Pancreas (tissue), 10 donors: ENCODE data around the gene L2HGDH. TPM values are rescaled to one million over a fixed set of nuclear protein-coding genes. Genes with fewer than 3 reads are reported as not detected.

Experiments used
- ATAC-seq, 4 donors: fragments of 200-7000 bp; cut with Tn5 transposase; one replicate each; pipeline versions ENCODE4 v1.8.0 to v1.9.1; 2020; ENCODE audit warnings: mild to moderate bottlenecking in 4 of 4, moderate library complexity in 4 of 4
- DNase-seq, 6 donors: peaks; one replicate each; pipeline ENCODE4 v3.0.0-alpha.2; 2020
- FAIRE-seq: peaks from 2 replicates; lab custom pipeline; 2012; peaks lifted over from hg19 to GRCh38; lab: Jason Lieb, UNC
- H3K27ac ChIP-seq, 4 donors: fragments of 200-600 bp; sonication (generic); 1 replicate in 3 of 4; 2 replicates in 1 of 4; pipeline versions ENCODE4 v1.5.0 to v1.8.0; 2020
- H3K27me3 ChIP-seq, 4 donors: fragments of 200-600 bp; one replicate each; pipeline ENCODE4 v1.8.0; 2021
- H3K36me3 ChIP-seq, 3 donors: fragments of 200-600 bp; sonication (generic) in 1 of 3; one replicate each; pipeline versions ENCODE4 v1.5.0 to v1.8.0; 2020 to 2021
- H3K4me1 ChIP-seq, 3 donors: fragments of 200-600 bp; one replicate each; pipeline ENCODE4 v1.8.0; 2021
- H3K4me3 ChIP-seq, 4 donors: fragments of 200-600 bp; sonication (generic) in 2 of 4; one replicate each; pipeline versions ENCODE4 v1.5.0 to v1.8.0; 2020 to 2021
- H3K9me3 ChIP-seq, 4 donors: fragments of 200-600 bp; one replicate each; pipeline ENCODE4 v1.8.0; 2021
- CTCF ChIP-seq, 4 donors: fragments of 200-600 bp; sonication (generic) in 3 of 4; IDR thresholded peaks; one replicate each; pipeline versions ENCODE4 v1.5.0 to v1.8.0; 2021; ENCODE audit warnings: antibody characterized with exemption in 4 of 4
- WGBS, 2 donors: extraction: QIAGEN DNeasy Blood & Tissue Kit; methylation state at CpG; one replicate each; pipeline ENCODE4 v1.1.7; 2013; 5-methylcytosine and 5-hydroxymethylcytosine counted together
- intact Hi-C, 3 donors: fragments of 100-400 bp; cut with DNase I; formaldehyde crosslinking; loops; one replicate each; pipeline versions ENCODE4 v1.11.1 to v1.14.2; 2022
- polyA plus RNA-seq, 2 donors: library from polyadenylated mRNA; stranded (reverse); fragments of 200-250 nt; gene quantifications; one replicate each; pipeline ENCODE4 v1.2.3, GENCODE V29; 2013
- total RNA-seq, 6 donors: library from RNA; stranded (reverse); fragmentation: NEBNext Ultra II Directional in 4 of 6; extraction: Animal tissue kit (Norgen Biotek cat#: 25700) in 4 of 6; gene quantifications; one replicate each; pipeline versions ENCODE4 v1.2.1 to v1.2.4, GENCODE V29; 2021 to 2023
- donor health status: healthy with polysubstance abuse.
- donor health status: DM: no; HTN: no; CAD: no; lungs with moderate emphysema.
- donor health status: DM: no; HTN: no; CAD: no.
- donor health status: control.
- donor health status: control.
- donor health status: Bipolar disorder and iron deficiency.
- donor health status: DM: yes; HTN: yes; CAD: no.
- donor health status: DM: no; HTN: no; CAD: no.
- donor health status: DM: no; HTN: no; CAD: no.
- donor health status: DM: yes; HTN: yes; CAD: no.

Gene L2HGDH
- total and polyA plus RNA-seq, 8 donors = 0.99 to 5.1 (median 3.4) TPM

- no peak for ATAC-seq
- no peak for TF ChIP-seq CTCF (IDR thresholded peaks at IDR 0.05)
- Histone ChIP-seq H3K36me3 (no peaks in the 10 kb centered on the region), H3K4me3 (no peak overlapping the region), H3K27me3 (no peaks in the 10 kb centered on the region), H3K9me3 (no peaks in the 10 kb centered on the region), H3K27ac (no peak overlapping the region), H3K4me1 (peaks cover 7 to 12% (median 11%) of the 10 kb centered on the region in 3 donors)
- no peak for DNase-seq
- no peak for FAIRE-seq
- WGBS, 2 donors = 95 to 99% methylated on average over 4 of the region's 4 CpGs
- intact Hi-C loops = no loop called here
Observed at GRCh38 chr14:50233951-50234250, 78.1 kb downstream of the L2HGDH start.

GRCh38 chr14:50233166-50233950, 78.7 kb downstream of the L2HGDH start:
- no peaks in the 10 kb centered on the region for H3K36me3 ChIP-seq
- no peaks in the 10 kb centered on the region for H3K27me3 ChIP-seq
- DNase-seq (no peak), FAIRE-seq (no peak), ATAC-seq (no peak)
- no peak for TF ChIP-seq CTCF (IDR thresholded peaks at IDR 0.05)
- 71 to 73% methylated on average over 14 of the region's 14 CpGs for WGBS, 2 donors
- H3K4me1 ChIP-seq = peaks cover 9 to 17% (median 12%) of the 10 kb centered on the region in 3 donors
- no peaks in the 10 kb centered on the region for H3K9me3 ChIP-seq
- no peak overlapping the region for H3K27ac ChIP-seq
- H3K4me3 ChIP-seq = no peak overlapping the region
- intact Hi-C loops = no loop called here

- no peak for FAIRE-seq
- H3K4me3 ChIP-seq = peak overlapping the region; percentile 79 to 82 (median 82)
- no peaks in the 10 kb centered on the region for H3K36me3 ChIP-seq
- ATAC-seq = peak in 1 of 4 donors; percentile 0
- no peak for TF ChIP-seq CTCF (IDR thresholded peaks at IDR 0.05)
- no peaks in the 10 kb centered on the region for H3K9me3 ChIP-seq
- WGBS, 2 donors = 38 to 40% methylated on average over 13 of the region's 13 CpGs
- intact Hi-C loops = no loop called here
- no peaks in the 10 kb centered on the region for H3K27me3 ChIP-seq
- peaks cover 9 to 19% (median 12%) of the 10 kb centered on the region in 3 donors for H3K4me1 ChIP-seq
- no peak for DNase-seq
- peak overlapping the region; percentile 95 to 98 (median 96) for H3K27ac ChIP-seq
Observed at GRCh38 chr14:50232276-50232642, 79.8 kb downstream of the L2HGDH start.

- ATAC-seq = peak; percentile 93 to 96 (median 96)
- Histone ChIP-seq H3K36me3 (no peaks in the 10 kb centered on the region), H3K4me3 (peak within 1 kb of the TSS; percentile 79 to 82 (median 82)), H3K27ac (peak within 1 kb of the TSS; percentile 95 to 98 (median 96)), H3K27me3 (no peaks in the 10 kb centered on the region), H3K9me3 (no peaks in the 10 kb centered on the region), H3K4me1 (peaks cover 9 to 23% (median 17%) of the 10 kb centered on the region in 3 donors)
- DNase-seq = peak; percentile 81 to 93 (median 88)
- intact Hi-C loops = no loop called here
- 0 to 1% methylated on average over 74 to 90 of the region's 90 CpGs for WGBS, 2 donors
- TF ChIP-seq CTCF (IDR thresholded peaks at IDR 0.05) = no peak
- FAIRE-seq = no peak
Observed at GRCh38 chr14:50231475-50232275, 80.4 kb downstream of the L2HGDH start, which contains the start of gene SOS2. Gene SOS2, minus strand, starts transcription at chr14:50231578. Its CDS starts 295 bp downstream, at chr14:50231283.
